Measurements from ENCODE around the gene CPEB4. TPM values are rescaled to one million over a fixed set of nuclear protein-coding genes. Genes with fewer than 3 reads are reported as not detected.

Gene CPEB4
- total RNA-seq, 4 donors from 2014 or later, result 20.1 to 26.6 (median 24.2) TPM

GRCh38 chr5:173962436-173962972, 74.4 kb downstream of the CPEB4 start:
- H3K36me3 ChIP-seq, result peaks cover 0 to 6% (median 0%) of the 10 kb centered on the region in 3 donors
- H3K27ac ChIP-seq, result peak overlapping the region in 1 of 4 donors; percentile 34

GRCh38 chr5:173963182-173963838, 75.2 kb downstream of the CPEB4 start:
- WGBS, 2 donors, result 36 to 41% methylated on average over 10 of the region's 10 CpGs

More at GRCh38 chr5:173962436-173962972, 74.4 kb downstream of the CPEB4 start:
- TF ChIP-seq POLR2A (IDR thresholded peaks at IDR 0.05), result no peak
- TF ChIP-seq, protein P1, sequence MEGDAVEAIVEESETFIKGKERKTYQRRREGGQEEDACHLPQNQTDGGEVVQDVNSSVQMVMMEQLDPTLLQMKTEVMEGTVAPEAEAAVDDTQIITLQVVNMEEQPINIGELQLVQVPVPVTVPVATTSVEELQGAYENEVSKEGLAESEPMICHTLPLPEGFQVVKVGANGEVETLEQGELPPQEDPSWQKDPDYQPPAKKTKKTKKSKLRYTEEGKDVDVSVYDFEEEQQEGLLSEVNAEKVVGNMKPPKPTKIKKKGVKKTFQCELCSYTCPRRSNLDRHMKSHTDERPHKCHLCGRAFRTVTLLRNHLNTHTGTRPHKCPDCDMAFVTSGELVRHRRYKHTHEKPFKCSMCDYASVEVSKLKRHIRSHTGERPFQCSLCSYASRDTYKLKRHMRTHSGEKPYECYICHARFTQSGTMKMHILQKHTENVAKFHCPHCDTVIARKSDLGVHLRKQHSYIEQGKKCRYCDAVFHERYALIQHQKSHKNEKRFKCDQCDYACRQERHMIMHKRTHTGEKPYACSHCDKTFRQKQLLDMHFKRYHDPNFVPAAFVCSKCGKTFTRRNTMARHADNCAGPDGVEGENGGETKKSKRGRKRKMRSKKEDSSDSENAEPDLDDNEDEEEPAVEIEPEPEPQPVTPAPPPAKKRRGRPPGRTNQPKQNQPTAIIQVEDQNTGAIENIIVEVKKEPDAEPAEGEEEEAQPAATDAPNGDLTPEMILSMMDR (IDR thresholded peaks at IDR 0.05), result no peak
- TF ChIP-seq EP300 (IDR thresholded peaks at IDR 0.05), result no peak
- Histone ChIP-seq H3K9me3 (no peaks in the 10 kb centered on the region), H3K27me3 (no peaks in the 10 kb centered on the region), H3K4me3 (no peak overlapping the region), H3K4me1 (no peaks in the 10 kb centered on the region)
- WGBS, 2 donors, result 69 to 77% methylated on average over 3 of the region's 3 CpGs
- no peak for DNase-seq (ENCODE audit: low spot score in 2 of 2)

DNA sequence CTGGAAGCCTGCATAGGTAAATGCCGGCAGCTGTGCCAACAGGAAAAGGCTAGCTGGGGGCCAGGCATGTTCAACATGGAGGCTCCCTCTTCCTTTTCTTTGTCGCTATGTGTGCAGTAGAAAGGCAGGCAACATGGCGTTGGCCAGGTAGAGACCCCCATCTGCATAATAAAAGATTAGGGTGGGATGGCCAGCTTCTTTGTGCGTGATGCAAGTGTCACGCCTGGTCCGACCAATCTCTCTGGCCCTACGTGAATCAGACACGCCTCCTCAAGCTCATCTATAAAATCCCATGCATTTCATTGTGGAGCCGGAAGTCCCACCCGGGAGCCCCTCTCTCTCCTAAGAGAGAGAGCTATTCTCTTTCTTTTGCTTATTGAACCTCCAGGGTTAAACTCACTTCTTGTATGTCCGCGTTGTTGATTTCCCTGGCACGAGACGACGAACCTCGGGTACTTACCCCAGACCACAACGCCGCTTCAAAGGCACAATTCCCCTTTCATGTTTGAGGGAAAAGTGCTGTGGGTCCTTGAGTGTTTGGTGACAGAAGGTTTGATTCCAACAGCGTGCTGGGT, 75.8 kb downstream of the CPEB4 start:
- Histone ChIP-seq H3K27ac (peak overlapping the region in 2 of 4 donors; percentile 34 to 46), H3K4me3 (peak overlapping the region in 2 of 4 donors; percentile 11 to 30), H3K27me3 (no peaks in the 10 kb centered on the region), H3K4me1 (no peaks in the 10 kb centered on the region), H3K9me3 (no peaks in the 10 kb centered on the region), H3K36me3 (no peaks in the 10 kb centered on the region)
- TF ChIP-seq, protein P1 (IDR thresholded peaks at IDR 0.05), result no peak
- no peak for DNase-seq (ENCODE audit: low spot score in 2 of 2)
- WGBS, 2 donors, result 42 to 51% methylated on average over 15 to 19 of the region's 19 CpGs

More at GRCh38 chr5:173963182-173963838, 75.2 kb downstream of the CPEB4 start:
- DNase-seq (ENCODE audit: low spot score in 2 of 2), result no peak
- Histone ChIP-seq H3K27ac (peak overlapping the region in 2 of 4 donors; percentile 34 to 46), H3K36me3 (no peaks in the 10 kb centered on the region), H3K4me3 (peak overlapping the region in 1 of 4 donors; percentile 30), H3K4me1 (no peaks in the 10 kb centered on the region), H3K9me3 (no peaks in the 10 kb centered on the region), H3K27me3 (no peaks in the 10 kb centered on the region)
- TF ChIP-seq, protein P1 (IDR thresholded peaks at IDR 0.05), result no peak
- no peak for TF ChIP-seq POLR2A (IDR thresholded peaks at IDR 0.05)
- TF ChIP-seq EP300 (IDR thresholded peaks at IDR 0.05), result no peak

GRCh38 chr5:173964506-173964905, 76.4 kb downstream of the CPEB4 start:
- no peak for DNase-seq (ENCODE audit: low spot score in 2 of 2)
- Histone ChIP-seq H3K27me3 (no peaks in the 10 kb centered on the region), H3K27ac (no peak overlapping the region), H3K9me3 (no peaks in the 10 kb centered on the region), H3K4me1 (no peaks in the 10 kb centered on the region), H3K4me3 (no peak overlapping the region), H3K36me3 (no peaks in the 10 kb centered on the region)
- TF ChIP-seq EP300 (IDR thresholded peaks at IDR 0.05) (no peak), POLR2A (IDR thresholded peaks at IDR 0.05) (no peak)
- TF ChIP-seq, protein P1 (IDR thresholded peaks at IDR 0.05), result no peak
- WGBS, 2 donors, result 67 to 73% methylated on average over 1 of the region's 1 CpG

GRCh38 chr5:173967241-173967640, 79.1 kb downstream of the CPEB4 start:
- DNase-seq (ENCODE audit: low spot score in 2 of 2), result no peak
- H3K27me3 ChIP-seq, result no peaks in the 10 kb centered on the region
- no peaks in the 10 kb centered on the region for H3K4me1 ChIP-seq
- no peaks in the 10 kb centered on the region for H3K9me3 ChIP-seq
- H3K4me3 ChIP-seq, result no peak overlapping the region
- H3K36me3 ChIP-seq, result no peaks in the 10 kb centered on the region
- TF ChIP-seq POLR2A (IDR thresholded peaks at IDR 0.05), result no peak
- no peak for TF ChIP-seq EP300 (IDR thresholded peaks at IDR 0.05)
- TF ChIP-seq, protein P1 (IDR thresholded peaks at IDR 0.05), result no peak
- H3K27ac ChIP-seq, result no peak overlapping the region
- 44 to 55% methylated on average over 4 of the region's 4 CpGs for WGBS, 2 donors

Data from tibial nerve (tissue), 4 donors.